NCI-H2196 (cell line): Measurements from ENCODE around the gene NUDT2.

Source experiments
- DNase-seq: peaks from one replicate; lab custom pipeline; 2025; ENCODE audit not compliant: unreplicated experiment; lab: John Stamatoyannopoulos, UW

NUDT2 gene

DNA sequence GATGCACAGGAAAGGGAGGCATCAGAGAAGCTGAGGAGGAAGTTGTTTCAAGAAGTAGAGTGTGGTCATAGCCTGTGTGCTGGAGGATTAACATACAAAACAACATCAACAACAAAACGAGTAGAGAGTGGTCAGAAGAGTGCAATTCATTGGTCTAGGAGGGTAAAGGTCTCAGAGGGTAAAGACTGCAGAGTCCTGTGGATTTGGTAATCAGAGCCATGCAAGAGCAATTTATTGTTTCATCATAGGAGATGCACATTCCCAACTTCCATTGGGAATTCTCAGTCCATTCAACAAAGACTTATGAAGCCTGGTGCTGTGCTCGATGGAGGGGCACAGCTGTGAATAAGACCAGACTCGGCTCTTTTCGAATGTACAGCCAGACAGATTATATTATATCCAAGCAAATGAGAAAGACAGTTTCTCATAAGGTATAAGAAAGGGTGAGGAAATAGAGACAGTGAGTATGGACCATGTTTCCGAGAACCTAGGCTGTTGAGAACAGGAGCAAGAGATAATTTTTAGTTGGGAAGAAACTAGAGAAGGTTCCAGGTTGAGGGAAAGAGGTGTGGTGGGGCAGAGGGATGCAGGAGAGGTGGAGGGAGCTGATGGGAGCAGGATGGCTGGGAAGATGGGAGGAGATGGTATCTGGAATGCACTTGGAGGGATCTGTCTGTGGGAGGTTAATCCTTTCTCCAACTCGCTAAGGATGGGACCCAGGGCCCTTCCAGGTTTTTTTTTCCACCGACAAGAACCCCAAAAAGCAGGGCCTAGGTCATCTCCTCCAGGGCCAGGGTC lies 55.2 kb downstream of the NUDT2 start:
- no peak for DNase-seq

- no peak for DNase-seq
These were observed 56.3 kb downstream of the NUDT2 start for GRCh38 chr9:34385561-34386230.

GRCh38 chr9:34386656-34387055 lies 57.3 kb downstream of the NUDT2 start:
- DNase-seq = no peak

DNA sequence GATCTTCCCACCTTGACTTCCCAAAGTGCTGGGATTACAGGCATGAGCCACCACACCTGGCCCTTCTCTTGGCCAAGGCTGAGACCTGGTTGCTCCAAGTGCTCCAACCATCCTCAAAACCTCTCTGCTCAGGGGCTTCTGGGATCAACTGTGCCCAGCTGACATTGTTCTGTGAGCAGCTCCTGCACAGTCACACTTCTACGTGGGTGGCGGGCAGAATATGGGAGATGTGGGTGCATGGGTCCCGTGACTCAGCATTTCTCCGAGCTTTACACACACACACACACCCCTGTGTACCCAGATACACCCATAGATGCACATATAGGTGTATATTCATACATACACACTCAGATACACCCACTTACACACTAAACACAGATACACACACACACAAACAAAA lies 57.9 kb downstream of the NUDT2 start:
- DNase-seq = no peak

DNA sequence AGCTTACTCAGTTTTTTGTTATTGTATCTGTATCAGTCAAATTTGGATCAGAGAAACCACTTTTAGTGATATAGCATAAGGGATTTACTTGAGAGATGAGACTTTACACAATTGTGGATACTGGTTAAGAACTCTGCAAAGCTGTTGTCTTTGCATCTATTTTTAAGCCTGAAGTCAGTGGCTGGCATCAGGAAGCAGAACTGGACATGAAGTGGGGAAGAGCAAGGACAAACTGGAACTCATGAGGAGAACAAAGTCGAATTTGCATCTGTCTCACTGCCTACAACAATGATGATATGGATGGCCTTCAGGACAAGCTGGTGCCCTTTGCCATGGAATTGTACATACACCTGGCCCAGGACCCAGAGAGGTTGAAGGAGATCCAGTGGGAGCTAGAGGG lies 63.1 kb downstream of the NUDT2 start:
- no peak for DNase-seq
